ENCODE results near the gene FBXO47. TPM values are rescaled to one million over a fixed set of nuclear protein-coding genes. Genes with fewer than 3 reads are reported as not detected.

FBXO47 gene
- total and polyA plus RNA-seq, 2 donors (not counting 3 experiments of a cell fraction or from before 2014, with no cell fraction given) = not detected

GRCh38 chr17:38920374-38921291 is 46.6 kb downstream of the FBXO47 start:
- Histone ChIP-seq H3K27ac (ENCODE audit: insufficient read depth, low read depth, low read length) (no peak overlapping the region), H3K27me3 (ENCODE audit: control insufficient read depth in 2 of 2, insufficient read depth in 2 of 2, low read length in 2 of 2) (no peaks in the 10 kb centered on the region), H2AFZ (ENCODE audit: low read depth, low read length) (no peak overlapping the region), H3K79me2 (ENCODE audit: control insufficient read depth, insufficient read depth, low read length) (no peaks in the 10 kb centered on the region), H3K4me2 (ENCODE audit: insufficient read depth, low read length) (no peak overlapping the region), H3K9ac (replicated peaks; ENCODE audit: extremely low read depth, insufficient read depth, low read length) (no peak overlapping the region), H3K36me3 (ENCODE audit: control insufficient read depth in 2 of 2, extremely low read depth in 1 of 2, insufficient read depth in 2 of 2, low read length in 2 of 2) (peaks cover 10 to 35% of the 10 kb centered on the region in 2 experiments), H3K4me3 (replicated peaks in 1 of 3; ENCODE audit: insufficient read depth in 1 of 3, low read depth in 1 of 3, low read length in 3 of 3) (no peak overlapping the region), H3K9me3 (replicated peaks; ENCODE audit: control insufficient read depth, insufficient read depth, low read length) (no peaks in the 10 kb centered on the region), H4K20me1 (replicated peaks; ENCODE audit: control insufficient read depth, extremely low read depth, insufficient read depth, low read length) (no peaks in the 10 kb centered on the region), H3K4me1 (ENCODE audit: control insufficient read depth, extremely low read depth, insufficient read depth, low read length) (no peaks in the 10 kb centered on the region), H3K9me1 (replicated peaks; ENCODE audit: control insufficient read depth, extremely low read depth, insufficient read depth, low read length) (no peaks in the 10 kb centered on the region)
- intact Hi-C loops (cut with micrococcal nuclease) = no loop called here
- TF ChIP-seq POLR2AphosphoS5 (IDR thresholded peaks at IDR 0.05; ENCODE audit: insufficient read depth, low read depth, low read length) (no peak), FOS (IDR thresholded peaks at IDR 0.05; ENCODE audit: borderline replicate concordance, insufficient read depth, low read length) (no peak), MYC (IDR thresholded peaks at IDR 0.05; ENCODE audit: low read depth, low read length) (no peak), MAX (IDR thresholded peaks at IDR 0.05; ENCODE audit: insufficient read depth, insufficient read length) (no peak), JUN (IDR thresholded peaks at IDR 0.05; ENCODE audit: borderline replicate concordance, insufficient read depth, insufficient read length, low read depth) (no peak), CTCF (IDR thresholded peaks at IDR 0.05; ENCODE audit: extremely low read depth in 1 of 2, insufficient read depth in 1 of 2, low read depth in 1 of 2, low read length in 2 of 2) (no peak), GATA2 (IDR thresholded peaks at IDR 0.05; ENCODE audit: insufficient read depth, insufficient read length, low read depth, low read length) (no peak), EZH2 (IDR thresholded peaks at IDR 0.05; ENCODE audit: borderline replicate concordance, low read depth, low read length, severe bottlenecking) (no peak), POLR2A (IDR thresholded peaks at IDR 0.05; ENCODE audit: low read depth, low read length) (no peak)
- POLR2A ChIA-PET = no interaction called here
- no TSS peak for BruUV-seq (replicated peaks)
- FAIRE-seq (no peak), DNase-seq (ENCODE audit: low read depth, low spot score) (no peak)
- CTCF ChIA-PET = interaction anchor here (2.1 to 5.4 kb wide), 2 partner anchors 50 to 63 kb away, joined by 10 to 41 read pairs; partner anchors contain the start of gene LASP1
- dilution Hi-C loops (cut with MboI; ENCODE audit: extremely low pct_ligation_motif_present, low sequenced_read_pairs) = no loop called here

Measured in endothelial cell of umbilical vein (primary cell).